Testis (tissue), 3 donors: Measurements from ENCODE around the gene FHIT. TPM values are rescaled to one million over a fixed set of nuclear protein-coding genes. Genes with fewer than 3 reads are reported as not detected.

Experiments used
- DNase-seq: peaks from one replicate; pipeline ENCODE4 v3.0.0-alpha.2; 2019
- H3K27ac ChIP-seq, 2 donors: fragments of 200-600 bp; sonication (generic); one replicate each; pipeline ENCODE4 v1.5.1; 2019
- H3K27me3 ChIP-seq: fragments of 200-600 bp; sonication (generic); one replicate; pipeline ENCODE4 v1.5.1; 2019
- H3K36me3 ChIP-seq: fragments of 200-600 bp; sonication (generic); one replicate; pipeline ENCODE4 v1.5.1; 2017; ENCODE audit warnings: low read depth; ENCODE audit errors: missing control alignments
- H3K4me1 ChIP-seq: fragments of 200-600 bp; sonication (generic); one replicate; pipeline ENCODE4 v1.5.1; 2019
- H3K4me3 ChIP-seq, 2 donors: fragments of 200-600 bp; sonication (generic); one replicate each; pipeline ENCODE4 v1.5.1; 2017 to 2019
- H3K9me3 ChIP-seq: fragments of 200-600 bp; sonication (generic); one replicate; pipeline ENCODE4 v1.5.1; 2017
- CTCF ChIP-seq, 3 experiments: fragments of 450-650 bp in 2 of 3; fragments of 200-600 bp in 1 of 3; sonication (generic) in 1 of 3; IDR thresholded peaks; one replicate each; pipeline ENCODE4 v1.5.1; 2016 to 2019; ENCODE audit warnings: antibody characterized with exemption in 3 of 3, mild to moderate bottlenecking in 2 of 3, moderate library complexity in 1 of 3
- POLR2A ChIP-seq: fragments of 450-650 bp; IDR thresholded peaks from one replicate; pipeline ENCODE4 v1.6.1; 2017; ENCODE audit warnings: antibody characterized with exemption, mild to moderate bottlenecking, moderate library complexity
- WGBS, 2 donors: methylation state at CpG; one replicate each; pipeline ENCODE4 v1.1.5; 2018; 5-methylcytosine and 5-hydroxymethylcytosine counted together
- intact Hi-C: fragments of 100-400 bp; cut with DNase I; formaldehyde crosslinking; loops from one replicate; pipeline ENCODE4 v1.15.1; 2023; ENCODE audit warnings: low total_unique reads
- polyA plus RNA-seq: library from polyadenylated mRNA; stranded (reverse); fragments of 350-450 nt; fragmentation: Illumina TruSeq; extraction: RNeasy Lipid Tissue Mini Kit (QIAGEN cat#74804); gene quantifications from one replicate; pipeline ENCODE4 v1.2.3, GENCODE V29; 2014; ENCODE audit warnings: low read depth, low replicate concordance; ENCODE audit not compliant: insufficient read depth
- total RNA-seq, 2 donors: library from RNA; depleted of rRNA; stranded (reverse); fragments of >200 nt; gene quantifications; one replicate each; pipeline ENCODE4 v1.2.3, GENCODE V29; 2016

The FHIT gene
- total and polyA plus RNA-seq, 3 donors from 2014 or later: 10.1 to 29.6 (median 15.5) TPM

DNA sequence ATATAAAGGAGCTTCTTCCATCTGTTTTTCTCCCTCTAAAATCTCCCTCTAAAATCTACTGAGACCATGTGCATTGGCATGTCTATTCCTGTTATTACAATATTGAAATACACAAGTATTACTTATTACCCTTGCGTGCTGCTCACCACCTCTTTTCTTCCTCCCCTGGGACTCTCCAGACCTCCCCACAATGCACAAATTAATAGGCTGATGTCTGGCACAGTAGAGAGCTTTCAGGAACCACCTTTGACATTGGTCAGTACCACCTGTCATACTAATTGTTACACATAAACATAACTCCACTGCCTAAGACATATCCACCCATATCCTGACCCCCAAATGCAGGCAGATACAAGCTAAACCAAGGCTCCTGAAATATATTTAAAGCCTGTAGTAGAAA is 722.6 kb downstream of the FHIT start:
- TF ChIP-seq POLR2A (no peak), CTCF (IDR thresholded peaks at IDR 0.05) (no peak)
- no peak overlapping the region for H3K4me3 ChIP-seq
- 82 to 88% methylated on average over 1 of the region's 1 CpG for WGBS, 2 donors

DNA sequence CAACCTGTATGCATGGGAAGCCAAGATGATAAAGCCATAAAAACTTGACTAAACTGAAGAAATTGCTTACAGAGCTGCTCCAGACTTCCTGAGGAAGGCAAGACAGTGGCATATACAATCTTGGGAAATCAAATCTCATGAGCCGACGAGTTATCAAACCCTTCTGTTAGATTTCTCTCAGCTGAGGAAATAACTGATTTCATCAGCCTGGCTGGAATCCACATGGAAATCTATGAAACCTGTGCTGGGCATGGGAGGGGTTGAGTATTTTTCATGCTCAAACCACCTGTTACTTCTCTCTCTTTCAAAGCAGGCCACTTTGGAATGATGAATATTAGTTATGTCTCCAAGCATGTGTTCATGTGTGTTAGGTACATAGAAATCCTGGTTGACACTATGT is 727.7 kb downstream of the FHIT start:
- H3K4me1 ChIP-seq: no peaks in the 10 kb centered on the region
- WGBS, 2 donors: 83 to 100% methylated on average over 2 of the region's 2 CpGs
- H3K9me3 ChIP-seq: no peaks in the 10 kb centered on the region
- intact Hi-C loops: no loop called here
- H3K36me3 ChIP-seq: no peaks in the 10 kb centered on the region
- H3K27me3 ChIP-seq: no peaks in the 10 kb centered on the region
- TF ChIP-seq CTCF (IDR thresholded peaks at IDR 0.05) (no peak), POLR2A (no peak)
- H3K27ac ChIP-seq: no peak overlapping the region
- no peak for DNase-seq
- no peak overlapping the region for H3K4me3 ChIP-seq

More for the DNA sequence above, 722.6 kb downstream of the FHIT start:
- H3K4me1 ChIP-seq: no peaks in the 10 kb centered on the region
- intact Hi-C loops: no loop called here
- H3K9me3 ChIP-seq: no peaks in the 10 kb centered on the region
- DNase-seq: no peak
- H3K27ac ChIP-seq: no peak overlapping the region
- H3K27me3 ChIP-seq: no peaks in the 10 kb centered on the region
- H3K36me3 ChIP-seq: no peaks in the 10 kb centered on the region

DNA sequence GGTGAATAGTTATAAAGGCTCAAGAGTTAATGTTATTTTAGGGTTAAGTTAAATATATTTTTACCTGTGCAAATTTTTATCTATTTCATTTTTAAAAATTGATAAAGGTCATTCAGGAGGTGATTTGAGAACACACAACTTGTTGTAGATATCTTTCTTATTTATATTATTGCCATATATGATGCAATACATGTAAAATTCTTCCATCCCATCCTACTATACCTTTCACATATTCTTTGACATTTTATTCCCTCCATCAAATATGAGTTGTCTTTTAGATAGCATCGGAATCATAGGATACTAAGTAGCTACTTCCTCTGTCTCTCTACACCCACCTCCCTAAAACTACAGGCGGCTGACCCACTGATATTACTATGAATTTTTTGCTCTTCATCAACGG is 734.1 kb downstream of the FHIT start:
- Histone ChIP-seq H3K27me3 (no peaks in the 10 kb centered on the region), H3K36me3 (no peaks in the 10 kb centered on the region), H3K4me3 (no peak overlapping the region), H3K4me1 (no peaks in the 10 kb centered on the region), H3K9me3 (no peaks in the 10 kb centered on the region), H3K27ac (no peak overlapping the region)
- intact Hi-C loops: no loop called here
- 94 to 97% methylated on average over 3 of the region's 3 CpGs for WGBS, 2 donors
- TF ChIP-seq POLR2A: no peak
- TF ChIP-seq CTCF (IDR thresholded peaks at IDR 0.05): no peak
- no peak for DNase-seq

- no peaks in the 10 kb centered on the region for H3K9me3 ChIP-seq
- no peak overlapping the region for H3K27ac ChIP-seq
- no peaks in the 10 kb centered on the region for H3K4me1 ChIP-seq
- no peaks in the 10 kb centered on the region for H3K27me3 ChIP-seq
- no peaks in the 10 kb centered on the region for H3K36me3 ChIP-seq
- no peak overlapping the region for H3K4me3 ChIP-seq
- TF ChIP-seq POLR2A: no peak
- TF ChIP-seq CTCF (IDR thresholded peaks at IDR 0.05): no peak
- DNase-seq: no peak
- 68 to 69% methylated on average over 8 of the region's 8 CpGs for WGBS, 2 donors
- intact Hi-C loops: no loop called here
Observed at GRCh38 chr3:60514866-60515265, 736.4 kb downstream of the FHIT start.

- H3K27ac ChIP-seq: no peak overlapping the region
- H3K9me3 ChIP-seq: no peaks in the 10 kb centered on the region
- H3K4me3 ChIP-seq: no peak overlapping the region
- no peaks in the 10 kb centered on the region for H3K27me3 ChIP-seq
- WGBS, 2 donors: 82 to 92% methylated on average over 9 of the region's 9 CpGs
- H3K4me1 ChIP-seq: no peaks in the 10 kb centered on the region
- intact Hi-C loops: no loop called here
- DNase-seq: no peak
- H3K36me3 ChIP-seq: no peaks in the 10 kb centered on the region
- TF ChIP-seq POLR2A (no peak), CTCF (IDR thresholded peaks at IDR 0.05) (no peak)
Observed at GRCh38 chr3:60514085-60514649, 737.1 kb downstream of the FHIT start.
